COLO668 (cell line): ENCODE results near the gene FYB1.

Source experiments
- DNase-seq: peaks from one replicate; lab custom pipeline; 2025; ENCODE audit not compliant: unreplicated experiment; lab: John Stamatoyannopoulos, UW

The FYB1 gene

GRCh38 chr5:39099831-39100230 lies 119.5 kb downstream of the FYB1 start:
- no peak for DNase-seq

- no peak for DNase-seq
Measured at GRCh38 chr5:39093352-39093751, 126.0 kb downstream of the FYB1 start.

- DNase-seq = no peak
Measured at GRCh38 chr5:39092581-39093351, 126.6 kb downstream of the FYB1 start.

- no peak for DNase-seq
Measured at GRCh38 chr5:39091940-39092580, 127.3 kb downstream of the FYB1 start.

GRCh38 chr5:39083968-39084367 lies 135.4 kb downstream of the FYB1 start:
- no peak for DNase-seq

DNA sequence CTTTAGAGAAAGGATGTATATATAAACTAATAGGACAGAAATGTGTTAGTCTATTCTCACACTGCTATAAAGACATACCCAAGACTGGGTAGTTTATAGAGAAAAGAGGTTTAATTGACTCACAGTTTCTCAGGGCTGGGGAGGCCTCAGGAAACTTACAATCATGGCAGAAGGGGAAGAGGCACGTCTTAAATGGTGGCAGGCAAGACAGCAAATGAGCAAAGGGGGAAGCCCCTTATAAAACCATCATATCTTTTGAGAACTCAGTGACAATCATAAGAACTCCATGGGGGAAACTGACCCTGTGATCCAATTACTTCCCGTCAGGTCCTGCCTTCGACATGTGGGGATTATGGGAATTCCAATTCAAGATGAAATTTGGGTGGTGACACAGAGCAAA lies 136.4 kb downstream of the FYB1 start:
- DNase-seq = no peak

- DNase-seq = peak; percentile 28
Measured at GRCh38 chr5:39080597-39081204, 138.7 kb downstream of the FYB1 start.

DNA sequence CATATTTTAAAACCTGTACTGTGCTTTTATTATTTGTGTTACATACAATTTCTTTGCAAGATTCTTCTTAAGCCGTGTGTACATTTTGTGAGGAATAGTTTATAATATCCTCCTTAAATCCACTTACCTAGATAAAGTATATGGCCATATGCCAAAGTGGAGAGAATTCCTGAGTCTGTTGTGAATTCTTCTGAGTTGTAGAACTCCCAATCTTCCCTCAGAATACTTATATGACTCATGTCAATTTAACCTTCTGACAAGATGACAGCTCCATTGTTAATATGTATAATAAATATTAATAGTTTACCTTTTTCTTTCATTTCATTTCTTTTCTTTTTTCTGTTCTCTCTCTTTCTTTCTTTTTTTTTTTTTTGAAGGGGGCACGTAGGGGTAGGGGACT lies 139.2 kb downstream of the FYB1 start:
- DNase-seq = no peak

DNA sequence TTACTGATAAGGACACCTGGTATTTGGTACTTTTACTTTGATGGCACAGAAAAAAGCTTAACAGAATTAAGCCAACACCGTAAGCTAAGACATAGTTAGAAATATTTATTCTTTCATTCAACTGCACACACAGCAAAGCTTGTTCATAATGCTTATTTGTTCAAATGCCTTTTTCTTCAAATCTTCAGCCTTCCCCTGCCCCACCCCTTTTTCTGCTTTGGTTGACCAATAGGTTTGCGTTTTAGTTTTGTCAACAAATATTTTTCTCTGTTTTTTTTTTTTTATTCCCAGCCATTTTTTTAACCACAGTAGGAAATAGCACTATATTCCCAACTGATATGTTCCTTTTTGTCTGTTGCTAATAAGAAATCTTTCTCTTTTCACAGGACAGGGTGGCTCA lies 140.2 kb downstream of the FYB1 start:
- no peak for DNase-seq

DNA sequence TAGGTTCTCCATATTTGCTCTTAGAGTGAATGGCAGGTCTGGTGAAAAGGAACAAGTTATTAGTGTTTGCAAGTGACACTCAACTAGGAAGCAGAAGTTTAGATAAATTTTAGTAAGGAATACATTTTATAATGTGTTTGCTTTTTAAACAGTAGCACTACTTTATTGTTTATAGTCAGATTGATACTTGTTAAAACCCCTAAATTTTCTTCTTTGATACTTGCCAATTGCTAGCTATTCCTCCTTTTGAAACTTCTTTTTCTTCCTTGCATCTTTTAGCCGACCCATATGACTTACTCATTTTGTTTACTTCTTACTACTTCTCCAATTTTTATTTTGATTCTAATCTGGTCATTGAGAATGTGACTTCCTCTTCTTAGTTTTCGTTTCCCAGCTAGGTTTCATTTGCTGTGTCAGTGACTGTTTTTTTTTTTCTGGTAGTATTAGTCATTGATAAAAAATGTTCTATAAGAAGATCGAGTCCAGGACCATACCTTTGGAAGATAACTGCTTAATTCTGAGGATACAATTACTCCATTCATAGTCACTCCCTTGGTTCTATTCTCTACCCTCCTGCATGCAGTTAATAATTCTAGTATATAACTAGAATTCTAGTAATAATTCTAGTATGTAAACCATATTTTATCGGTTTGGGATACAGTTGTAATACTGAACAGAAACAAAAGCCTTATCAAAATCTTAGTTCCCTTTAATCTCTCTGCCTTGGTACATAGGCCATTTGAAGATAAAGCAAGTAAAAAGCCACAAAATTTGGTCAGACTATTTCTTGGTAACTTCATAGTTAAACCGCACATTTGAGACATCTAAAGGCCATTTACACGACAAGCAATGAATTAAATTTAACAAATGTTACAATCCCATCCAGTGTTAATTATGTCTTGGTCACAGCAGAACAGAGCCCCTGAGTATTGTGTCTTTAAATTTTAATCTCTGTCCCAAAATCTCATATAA lies 142.3 kb downstream of the FYB1 start:
- no peak for DNase-seq

- DNase-seq = no peak
Measured at GRCh38 chr5:39076101-39076756, 143.1 kb downstream of the FYB1 start.

DNA sequence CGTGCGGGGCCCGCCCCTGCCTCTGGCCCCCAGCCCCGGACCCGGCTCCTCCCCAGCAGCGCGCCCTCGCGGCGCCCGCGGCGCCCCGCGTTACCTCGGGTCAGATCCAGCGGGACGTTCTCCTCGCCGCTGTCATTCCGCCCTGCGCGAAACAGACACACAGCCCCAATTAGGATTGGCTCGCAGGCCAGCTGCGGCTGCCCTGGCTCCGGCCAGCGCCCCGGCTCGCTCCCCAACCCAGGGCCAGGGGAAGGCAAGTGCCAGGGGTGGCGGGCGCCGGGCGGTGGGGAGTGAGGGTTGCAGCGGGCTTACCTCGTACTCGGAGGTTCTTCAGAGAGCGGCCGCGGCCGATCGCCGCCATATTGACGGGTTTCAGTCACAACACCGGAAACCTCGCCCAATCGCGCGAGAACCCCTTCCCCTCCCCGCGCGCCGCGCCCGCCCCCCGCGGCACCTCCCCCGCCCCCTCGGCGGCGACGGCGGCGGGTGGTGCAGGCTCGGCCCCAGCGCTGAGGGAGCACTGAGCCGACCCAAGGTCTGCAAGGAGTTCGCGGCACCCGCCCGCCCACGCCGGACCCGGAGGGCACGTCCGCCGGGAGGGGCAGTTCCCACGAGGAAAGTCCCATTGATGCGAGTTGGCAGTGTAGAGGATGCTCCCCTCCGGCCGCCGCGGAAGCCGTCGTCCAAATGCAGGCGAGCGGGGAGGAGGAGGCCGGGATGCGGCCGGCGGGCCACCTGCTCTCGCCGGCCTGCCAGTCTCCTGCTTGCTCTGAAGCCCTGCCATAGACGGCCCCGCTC lies 145.1 kb downstream of the FYB1 start, which contains the start of gene RICTOR:
TSS of gene RICTOR (minus strand) at position 383 of the 798 bp plus-strand sequence. CDS start at position 361, 22 bp downstream.
- DNase-seq = peak; percentile 97

DNA sequence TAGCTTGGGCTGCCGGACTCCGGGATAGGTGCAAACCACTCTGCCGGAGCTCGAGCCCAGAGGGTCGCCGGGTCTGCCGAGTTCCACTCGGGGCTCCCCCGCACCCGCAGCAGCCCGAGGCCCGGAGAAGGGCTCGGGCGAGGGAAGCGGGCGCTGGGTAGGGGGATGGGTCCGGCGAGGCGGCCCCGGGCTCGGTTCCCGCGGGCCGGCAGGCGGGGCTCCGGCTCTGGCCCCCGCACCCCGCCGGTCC lies 145.7 kb downstream of the FYB1 start:
- DNase-seq = peak; percentile 76

GRCh38 chr5:39072925-39073766 lies 146.2 kb downstream of the FYB1 start:
- peak; percentile 66 for DNase-seq

GRCh38 chr5:39068099-39068498 lies 151.3 kb downstream of the FYB1 start:
- DNase-seq = no peak

GRCh38 chr5:39064450-39064849 lies 154.9 kb downstream of the FYB1 start:
- DNase-seq = no peak

GRCh38 chr5:39063037-39063436 lies 156.3 kb downstream of the FYB1 start:
- no peak for DNase-seq

- no peak for DNase-seq
Measured at GRCh38 chr5:39062530-39062929, 156.8 kb downstream of the FYB1 start.

DNA sequence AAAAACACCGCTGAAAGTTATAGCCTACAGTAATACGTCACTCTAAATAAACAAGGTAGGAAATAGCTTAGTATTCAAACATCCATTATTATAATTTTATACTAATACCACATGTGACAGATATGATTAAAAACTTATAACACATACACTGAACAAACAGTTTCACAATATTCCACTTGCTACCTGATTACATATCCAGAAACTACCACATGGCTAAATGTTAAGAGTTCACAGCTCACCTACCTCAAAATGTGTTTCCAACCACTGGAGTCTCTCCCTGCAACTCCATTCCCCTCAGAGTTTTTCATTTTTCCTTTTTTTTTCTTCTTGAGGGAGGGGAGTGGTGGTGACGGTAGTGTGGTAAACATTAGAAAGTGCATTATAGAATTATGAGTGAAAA lies 157.3 kb downstream of the FYB1 start:
- no peak for DNase-seq
